ENCODE data around the gene ZBTB8OS.
"Not testable (repeated sequence)": the region's sequence is repeated elsewhere in the genome, so short reads cannot be mapped to it uniquely, and the experiment has no call there.

Gene ZBTB8OS

DNA sequence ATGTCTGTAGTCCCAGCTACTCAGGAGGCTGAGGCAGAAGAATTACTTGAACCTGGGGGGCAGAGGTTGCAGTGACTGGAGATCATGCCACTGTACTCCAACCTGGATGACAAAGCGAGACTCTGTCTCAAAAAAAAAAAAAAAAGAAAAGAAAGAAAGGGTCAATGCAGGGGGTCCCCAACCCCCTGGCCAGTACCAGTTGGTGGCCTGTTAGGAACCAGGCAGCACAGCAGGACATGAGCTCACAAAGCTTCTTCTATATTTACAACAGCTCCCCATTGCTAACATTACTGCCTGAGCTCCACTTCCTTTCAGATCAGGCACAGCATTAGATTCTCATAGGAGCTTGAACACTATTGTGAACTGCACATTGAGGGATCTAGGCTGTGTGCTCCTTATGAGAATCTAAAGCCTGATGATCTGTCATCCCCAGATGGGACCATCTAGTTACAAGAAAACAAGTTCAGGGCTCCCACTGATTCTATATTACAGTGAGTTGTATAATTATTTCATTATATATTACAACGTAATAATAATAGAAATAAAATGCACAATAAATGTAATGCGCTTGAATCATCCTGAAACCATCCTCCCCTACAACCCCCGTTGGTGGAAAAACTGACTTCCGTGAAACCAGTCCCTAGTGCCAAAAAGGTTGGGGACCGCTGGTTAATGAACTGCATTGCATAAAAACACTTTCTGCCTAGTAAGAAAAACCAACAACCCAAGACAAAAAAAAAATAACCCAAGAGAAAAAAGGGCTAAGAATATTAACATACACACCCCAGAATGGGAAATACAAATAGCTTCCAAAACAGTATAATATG, 2.8 kb downstream of the ZBTB8OS start:
- Histone ChIP-seq H3K4me3 (no peak overlapping the region), H3K27ac (no peak overlapping the region)
- TF ChIP-seq, protein P1, sequence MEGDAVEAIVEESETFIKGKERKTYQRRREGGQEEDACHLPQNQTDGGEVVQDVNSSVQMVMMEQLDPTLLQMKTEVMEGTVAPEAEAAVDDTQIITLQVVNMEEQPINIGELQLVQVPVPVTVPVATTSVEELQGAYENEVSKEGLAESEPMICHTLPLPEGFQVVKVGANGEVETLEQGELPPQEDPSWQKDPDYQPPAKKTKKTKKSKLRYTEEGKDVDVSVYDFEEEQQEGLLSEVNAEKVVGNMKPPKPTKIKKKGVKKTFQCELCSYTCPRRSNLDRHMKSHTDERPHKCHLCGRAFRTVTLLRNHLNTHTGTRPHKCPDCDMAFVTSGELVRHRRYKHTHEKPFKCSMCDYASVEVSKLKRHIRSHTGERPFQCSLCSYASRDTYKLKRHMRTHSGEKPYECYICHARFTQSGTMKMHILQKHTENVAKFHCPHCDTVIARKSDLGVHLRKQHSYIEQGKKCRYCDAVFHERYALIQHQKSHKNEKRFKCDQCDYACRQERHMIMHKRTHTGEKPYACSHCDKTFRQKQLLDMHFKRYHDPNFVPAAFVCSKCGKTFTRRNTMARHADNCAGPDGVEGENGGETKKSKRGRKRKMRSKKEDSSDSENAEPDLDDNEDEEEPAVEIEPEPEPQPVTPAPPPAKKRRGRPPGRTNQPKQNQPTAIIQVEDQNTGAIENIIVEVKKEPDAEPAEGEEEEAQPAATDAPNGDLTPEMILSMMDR (IDR thresholded peaks at IDR 0.05): no peak
- no peak for DNase-seq (ENCODE audit: low spot score)

DNA sequence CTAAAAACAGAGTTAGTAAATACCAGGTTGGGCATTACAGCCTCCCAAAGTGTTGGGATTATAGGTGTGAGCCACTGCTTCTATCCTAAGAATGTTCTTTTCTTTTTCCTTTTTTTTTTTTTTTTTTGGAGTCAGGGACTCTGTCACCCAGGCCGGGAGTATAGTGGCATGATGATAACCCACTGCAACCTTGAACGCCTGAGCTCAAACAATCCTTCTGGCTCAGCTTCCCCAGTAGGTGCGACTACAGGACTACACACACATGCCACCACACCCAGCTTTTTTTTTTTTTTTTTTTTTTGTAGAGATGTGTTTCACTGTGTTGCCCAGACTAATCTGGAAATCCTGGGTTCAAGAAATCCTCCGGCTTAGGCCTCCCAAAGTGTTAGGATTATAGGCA, 5.9 kb downstream of the ZBTB8OS start:
- H3K4me3 ChIP-seq: no peak overlapping the region
- DNase-seq (ENCODE audit: low spot score): no peak
- TF ChIP-seq, protein P1 (IDR thresholded peaks at IDR 0.05): no peak
- no peak overlapping the region for H3K27ac ChIP-seq

DNA sequence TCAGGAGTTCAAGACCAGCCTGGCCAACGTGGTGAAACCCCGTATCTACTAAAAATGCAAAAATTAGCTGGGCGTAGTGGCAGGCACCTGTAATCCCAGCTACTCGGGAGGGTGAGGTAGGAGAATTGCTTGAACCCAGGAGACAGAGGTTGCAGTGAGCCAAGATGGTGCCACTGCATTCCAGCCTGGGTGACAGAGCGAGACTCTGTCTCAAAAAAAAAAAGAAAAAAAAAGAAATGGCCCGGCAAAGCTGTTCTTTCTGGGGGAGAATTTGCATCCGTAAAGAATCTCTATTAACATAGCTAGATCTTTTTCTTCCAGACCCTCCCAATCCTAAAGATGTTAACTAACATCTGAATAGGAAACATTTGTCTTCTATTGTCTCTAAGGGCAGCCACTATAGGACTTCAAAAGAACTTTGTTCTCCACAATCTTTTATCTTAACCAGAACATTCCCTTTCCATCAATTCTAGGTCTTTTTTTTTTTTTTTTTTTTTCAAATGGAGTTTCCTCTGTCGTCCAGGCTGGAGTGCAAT, 8.0 kb downstream of the ZBTB8OS start:
- not testable (repeated sequence) for H3K27ac ChIP-seq; H3K4me3 ChIP-seq; DNase-seq (ENCODE audit: low spot score)

DNA sequence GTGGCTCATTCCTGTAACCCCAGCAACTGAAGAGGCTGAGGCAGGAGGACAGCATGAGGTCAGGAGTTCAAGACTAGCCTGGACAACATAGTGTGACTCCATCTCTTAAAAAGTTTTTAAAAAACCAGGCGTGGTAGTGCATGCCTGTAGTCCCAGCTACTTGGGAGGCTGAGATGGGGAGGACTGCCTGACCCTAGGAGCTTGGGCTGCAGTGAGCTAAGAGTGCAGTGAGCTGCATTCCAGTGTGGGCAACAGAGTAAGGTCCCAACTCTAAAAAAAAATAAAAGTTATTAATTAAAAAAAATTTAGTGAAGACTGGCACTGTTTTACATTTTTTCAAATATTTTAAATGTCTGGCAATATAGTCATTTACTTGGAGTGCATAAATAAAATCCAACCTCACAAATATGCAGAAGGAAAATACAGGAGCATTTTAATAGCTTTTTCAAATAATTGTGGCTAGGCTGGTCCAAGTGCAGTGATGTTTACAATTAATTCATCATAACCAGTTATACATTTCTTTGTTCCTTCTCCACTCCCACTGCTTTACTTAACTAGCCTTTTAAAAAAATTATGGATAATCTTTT, 10.8 kb downstream of the ZBTB8OS start:
- H3K27ac ChIP-seq: no peak overlapping the region
- TF ChIP-seq, protein P1 (IDR thresholded peaks at IDR 0.05): no peak
- H3K4me3 ChIP-seq: no peak overlapping the region
- no peak for DNase-seq (ENCODE audit: low spot score)

DNA sequence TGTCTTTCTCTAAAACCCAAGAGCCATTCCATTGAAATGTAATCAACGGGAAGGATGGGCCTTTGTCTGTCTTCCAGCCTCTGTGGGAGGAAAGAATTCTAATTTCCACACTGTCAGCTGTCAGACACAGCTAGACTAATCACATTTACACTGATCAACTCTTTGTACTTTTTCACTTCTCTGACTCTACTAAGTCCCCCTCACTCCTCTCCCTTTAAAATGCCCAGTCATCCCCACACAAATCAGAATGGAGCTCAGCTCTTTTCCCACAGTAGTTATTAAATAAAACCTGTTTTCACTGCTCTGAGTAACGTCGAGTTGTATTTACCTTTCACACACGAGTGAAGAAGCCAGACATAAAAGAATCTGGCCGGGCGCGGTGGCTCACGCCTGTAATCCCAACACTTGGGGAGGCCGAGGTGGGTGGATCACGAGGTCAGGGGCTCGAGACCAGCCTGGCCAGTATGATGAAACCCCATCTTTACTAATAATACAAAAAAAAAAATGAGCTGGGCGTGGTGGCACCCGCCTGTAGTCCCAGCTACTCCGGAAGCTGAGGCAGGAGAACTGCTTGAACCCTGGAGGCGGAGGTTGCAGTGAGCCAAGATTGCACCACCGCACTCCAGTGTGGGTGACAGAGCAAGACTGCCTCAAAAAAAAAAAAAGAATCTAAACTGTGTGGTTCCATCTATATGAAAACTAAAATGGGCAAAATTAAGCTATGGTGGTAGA, 13.3 kb downstream of the ZBTB8OS start:
- TF ChIP-seq, protein P1 (IDR thresholded peaks at IDR 0.05): no peak
- no peak overlapping the region for H3K4me3 ChIP-seq
- DNase-seq (ENCODE audit: low spot score): no peak
- H3K27ac ChIP-seq: no peak overlapping the region

DNA sequence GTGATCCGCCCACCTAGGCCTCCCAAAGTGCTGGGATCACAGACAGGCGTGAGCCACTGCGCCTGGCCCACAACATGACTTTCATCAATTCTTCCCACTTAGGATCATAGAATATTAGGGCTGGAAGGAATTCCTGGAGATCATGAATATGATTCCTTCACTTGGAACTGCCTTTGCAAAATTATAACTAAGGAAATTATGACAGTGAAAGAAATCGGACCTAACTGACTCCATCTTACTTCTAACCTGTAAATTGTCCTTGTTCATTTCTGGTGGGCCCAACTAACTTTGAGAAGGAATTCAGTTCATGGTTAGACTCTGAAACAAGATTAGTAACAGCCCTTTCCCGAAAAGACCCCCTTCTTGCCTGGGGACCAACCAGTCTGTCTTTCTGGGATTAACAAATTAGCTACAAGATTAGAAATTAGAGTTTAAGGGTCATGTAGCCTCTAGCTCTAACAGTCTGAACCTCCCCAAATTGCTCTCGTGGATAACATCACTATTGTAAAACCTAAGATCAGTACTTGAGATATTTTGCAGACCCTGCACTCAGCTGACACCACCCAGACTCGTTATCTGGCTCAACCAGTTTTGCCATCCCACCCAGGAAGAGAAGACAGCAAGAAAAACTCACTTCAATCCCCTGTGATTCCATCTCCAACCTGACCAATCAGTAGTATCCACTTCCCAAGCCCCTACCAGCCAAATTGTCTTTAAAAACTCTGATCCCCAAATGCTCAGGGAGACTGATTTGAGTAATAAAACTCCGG, 14.7 kb downstream of the ZBTB8OS start:
- no peak for DNase-seq (ENCODE audit: low spot score)
- TF ChIP-seq, protein P1 (IDR thresholded peaks at IDR 0.05): no peak
- no peak overlapping the region for H3K4me3 ChIP-seq

DNA sequence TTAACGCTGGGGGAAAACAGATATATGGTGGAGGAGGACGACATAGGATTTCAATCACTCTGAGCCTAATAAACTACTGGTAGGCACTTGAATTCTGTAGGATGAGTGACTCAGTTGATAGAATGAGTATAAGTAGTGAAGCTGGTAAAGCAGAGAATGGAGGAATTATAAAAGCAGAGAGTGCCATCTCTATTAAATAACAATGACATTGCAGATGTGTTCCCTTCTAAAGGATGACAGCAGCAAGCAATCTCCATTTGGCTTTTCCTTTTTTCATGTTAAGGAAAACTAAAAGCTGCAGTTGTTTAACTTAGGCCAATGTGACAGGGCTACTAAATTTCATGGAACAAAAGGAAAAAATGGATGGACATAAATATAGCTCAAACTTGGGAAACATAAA, 17.5 kb downstream of the ZBTB8OS start:
- no peak overlapping the region for H3K27ac ChIP-seq
- TF ChIP-seq, protein P1 (IDR thresholded peaks at IDR 0.05): no peak
- no peak for DNase-seq (ENCODE audit: low spot score)
- no peak overlapping the region for H3K4me3 ChIP-seq

More for the DNA sequence above, 14.7 kb downstream of the ZBTB8OS start:
- H3K27ac ChIP-seq: no peak overlapping the region

DNA sequence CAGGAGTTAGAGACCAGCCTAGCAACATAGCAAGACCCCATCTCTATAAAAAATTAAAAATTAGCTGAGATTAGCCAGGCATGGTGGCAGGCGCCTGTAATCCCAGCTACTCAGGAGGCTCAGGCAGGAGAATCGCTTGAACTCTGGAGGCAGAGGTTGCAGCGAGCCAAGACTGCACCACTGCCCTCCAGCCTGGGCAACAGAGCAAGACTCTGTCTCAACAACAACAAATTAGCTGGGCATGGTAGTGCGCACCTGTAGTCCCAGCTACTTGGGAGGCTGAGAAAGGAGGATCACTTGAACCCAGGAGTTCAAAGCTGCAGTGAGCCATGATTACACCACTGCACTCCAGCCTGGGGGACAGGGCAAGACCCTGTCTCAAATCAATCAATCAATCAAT, 20.2 kb downstream of the ZBTB8OS start:
- DNase-seq (ENCODE audit: low spot score); H3K4me3 ChIP-seq; H3K27ac ChIP-seq: not testable (repeated sequence)

All from coronary artery (tissue), 2 donors.